ENCODE data around the gene KCNJ10.

KCNJ10 gene

GRCh38 chr1:160064164-160064563 is 5.8 kb downstream of the KCNJ10 start:
- 0 out of 2 replicates have a peak, but pooled peaks cover 6% of the 10 kb centered on the region for H3K27me3 ChIP-seq (replicated peaks; ENCODE audit: insufficient read depth, low read length)
- H3K9me2 ChIP-seq (replicated peaks; ENCODE audit: insufficient read depth, low read length): no peaks in the 10 kb centered on the region
- H2AFZ ChIP-seq (ENCODE audit: low read length): no peak overlapping the region
- no peak overlapping the region for H3K27ac ChIP-seq (ENCODE audit: low read length)
- H3F3A ChIP-seq (ENCODE audit: insufficient read depth, low read length): no peaks in the 10 kb centered on the region
- no peaks in the 10 kb centered on the region for H3K79me2 ChIP-seq (ENCODE audit: low read length)
- H4K20me1 ChIP-seq (ENCODE audit: insufficient read depth, low read length): no peaks in the 10 kb centered on the region
- TF ChIP-seq EZH2phosphoT487 (IDR thresholded peaks at IDR 0.05; ENCODE audit: low read length) (no peak), EZH2 (optimal IDR thresholded peaks at IDR 0.05; ENCODE audit: low read depth, low read length) (no peak), CTCF (IDR thresholded peaks at IDR 0.05; ENCODE audit: low read length) (no peak)
- H3K4me2 ChIP-seq (ENCODE audit: low read depth, low read length): no peak overlapping the region
- H3K4me1 ChIP-seq (ENCODE audit: low read length): no peaks in the 10 kb centered on the region
- no peak overlapping the region for H3K9ac ChIP-seq (ENCODE audit: low read length)
- H3K9me3 ChIP-seq (replicated peaks; ENCODE audit: insufficient read depth, low read length): no peaks in the 10 kb centered on the region
- H3K36me3 ChIP-seq (replicated peaks; ENCODE audit: insufficient read depth, low read length): no peaks in the 10 kb centered on the region
- H3K4me3 ChIP-seq (ENCODE audit: low read length): no peak overlapping the region
- no peak for DNase-seq

- no peaks in the 10 kb centered on the region for H3K36me3 ChIP-seq (replicated peaks; ENCODE audit: insufficient read depth, low read length)
- TF ChIP-seq CTCF (IDR thresholded peaks at IDR 0.05; ENCODE audit: low read length) (no peak), EZH2phosphoT487 (IDR thresholded peaks at IDR 0.05; ENCODE audit: low read length) (no peak), EZH2 (optimal IDR thresholded peaks at IDR 0.05; ENCODE audit: low read depth, low read length) (no peak)
Observed at GRCh38 chr1:160063176-160063575, 6.8 kb downstream of the KCNJ10 start.

GRCh38 chr1:160062230-160062532 is 7.8 kb downstream of the KCNJ10 start:
- Histone ChIP-seq H3K9ac (ENCODE audit: low read length) (no peak overlapping the region), H3K27me3 (replicated peaks; ENCODE audit: insufficient read depth, low read length) (0 out of 2 replicates have a peak, but pooled peaks cover 6% of the 10 kb centered on the region), H3K36me3 (replicated peaks; ENCODE audit: insufficient read depth, low read length) (no peaks in the 10 kb centered on the region), H3K9me2 (replicated peaks; ENCODE audit: insufficient read depth, low read length) (no peaks in the 10 kb centered on the region), H2AFZ (ENCODE audit: low read length) (no peak overlapping the region), H3K4me1 (ENCODE audit: low read length) (no peaks in the 10 kb centered on the region), H3K4me2 (ENCODE audit: low read depth, low read length) (no peak overlapping the region), H3K9me3 (replicated peaks; ENCODE audit: insufficient read depth, low read length) (no peaks in the 10 kb centered on the region), H3K79me2 (ENCODE audit: low read length) (no peaks in the 10 kb centered on the region), H3K27ac (ENCODE audit: low read length) (no peak overlapping the region), H3K4me3 (ENCODE audit: low read length) (no peak overlapping the region), H4K20me1 (ENCODE audit: insufficient read depth, low read length) (no peaks in the 10 kb centered on the region), H3F3A (ENCODE audit: insufficient read depth, low read length) (no peaks in the 10 kb centered on the region)
- no peak for DNase-seq
- TF ChIP-seq EZH2 (optimal IDR thresholded peaks at IDR 0.05; ENCODE audit: low read depth, low read length) (no peak), CTCF (IDR thresholded peaks at IDR 0.05; ENCODE audit: low read length) (no peak), EZH2phosphoT487 (IDR thresholded peaks at IDR 0.05; ENCODE audit: low read length) (no peak)

More at GRCh38 chr1:160063176-160063575, 6.8 kb downstream of the KCNJ10 start:
- Histone ChIP-seq H3K9me2 (replicated peaks; ENCODE audit: insufficient read depth, low read length) (no peaks in the 10 kb centered on the region), H4K20me1 (ENCODE audit: insufficient read depth, low read length) (no peaks in the 10 kb centered on the region), H3K79me2 (ENCODE audit: low read length) (no peaks in the 10 kb centered on the region), H3K4me1 (ENCODE audit: low read length) (no peaks in the 10 kb centered on the region), H2AFZ (ENCODE audit: low read length) (no peak overlapping the region), H3K9me3 (replicated peaks; ENCODE audit: insufficient read depth, low read length) (no peaks in the 10 kb centered on the region), H3K27me3 (replicated peaks; ENCODE audit: insufficient read depth, low read length) (0 out of 2 replicates have a peak, but pooled peaks cover 6% of the 10 kb centered on the region), H3F3A (ENCODE audit: insufficient read depth, low read length) (no peaks in the 10 kb centered on the region), H3K4me2 (ENCODE audit: low read depth, low read length) (no peak overlapping the region), H3K27ac (ENCODE audit: low read length) (no peak overlapping the region), H3K9ac (ENCODE audit: low read length) (no peak overlapping the region), H3K4me3 (ENCODE audit: low read length) (no peak overlapping the region)
- no peak for DNase-seq

Measured in MM.1S (cell line).